Fibroblast of lung (primary cell): ENCODE measurements around the gene MPDU1. TPM values are rescaled to one million over a fixed set of nuclear protein-coding genes. Genes with fewer than 3 reads are reported as not detected.

Source experiments
- DNase-seq, 2 donors: peaks; one replicate each; pipeline versions ENCODE4 v3.0.0 to v3.0.0-alpha.2; 2010; ENCODE audit warnings: low read depth in 2 of 2
- H2AFZ ChIP-seq: 2 replicates; pipeline ENCODE4 v1.5.1; 2012; ENCODE audit warnings: low read length, control low read depth, inconsistent platforms
- H3K27ac ChIP-seq: 2 replicates; pipeline ENCODE4 v1.5.1; 2011; ENCODE audit warnings: low read length, control low read depth; ENCODE audit not compliant: insufficient read depth
- H3K27me3 ChIP-seq: 2 replicates; pipeline ENCODE4 v1.5.1; 2011; ENCODE audit warnings: mild to moderate bottlenecking, low read length; ENCODE audit not compliant: control insufficient read depth, insufficient read depth
- H3K36me3 ChIP-seq: 2 replicates; pipeline ENCODE4 v1.5.1; 2011; ENCODE audit warnings: low read length; ENCODE audit not compliant: control insufficient read depth, insufficient read depth
- H3K4me1 ChIP-seq: 2 replicates; pipeline ENCODE4 v1.5.1; 2011; ENCODE audit warnings: low read length; ENCODE audit not compliant: control insufficient read depth, insufficient read depth; ENCODE audit errors: extremely low read depth
- H3K4me2 ChIP-seq: 2 replicates; pipeline ENCODE4 v1.5.1; 2011; ENCODE audit warnings: low read length, control low read depth; ENCODE audit not compliant: insufficient read depth; ENCODE audit errors: extremely low read depth
- H3K4me3 ChIP-seq, 4 experiments: fragments of 200-600 bp in 1 of 4; sonication (generic) in 1 of 4; replicated peaks in 1 of 4; 2 replicates each; pipeline ENCODE4 v1.5.1; 2011 to 2016; ENCODE audit warnings: low read length in 4 of 4, low read depth in 3 of 4, mild to moderate bottlenecking in 3 of 4, control low read depth in 2 of 4, inconsistent platforms in 1 of 4, mixed read lengths in 1 of 4; ENCODE audit not compliant: insufficient read depth in 1 of 4; ENCODE audit errors: control extremely low read depth in 1 of 4
- H3K79me2 ChIP-seq: 2 replicates; pipeline ENCODE4 v1.5.1; 2012; ENCODE audit warnings: mild to moderate bottlenecking, low read length, inconsistent platforms; ENCODE audit not compliant: control insufficient read depth, insufficient read depth
- H3K9ac ChIP-seq: 2 replicates; pipeline ENCODE4 v1.5.1; 2011; ENCODE audit warnings: mild to moderate bottlenecking, low read length, control low read depth; ENCODE audit not compliant: insufficient read depth
- H3K9me3 ChIP-seq: 2 replicates; pipeline ENCODE4 v1.5.1; 2012; ENCODE audit warnings: low read depth, low read length; ENCODE audit not compliant: control insufficient read depth, insufficient read depth
- H4K20me1 ChIP-seq: 2 replicates; pipeline ENCODE4 v1.5.1; 2011; ENCODE audit warnings: low read length; ENCODE audit not compliant: control insufficient read depth, insufficient read depth; ENCODE audit errors: extremely low read depth
- EZH2 ChIP-seq: IDR thresholded peaks from 2 replicates; pipeline ENCODE4 v1.5.1; 2012; ENCODE audit warnings: low read length, control low read depth, mild to moderate bottlenecking; ENCODE audit errors: missing control alignments
- polyA plus RNA-seq, 2 donors: library from polyadenylated mRNA; depleted of rRNA in 1 of 2; stranded (reverse) in 1 of 2; unstranded in 1 of 2; fragments of >200 nt; gene quantifications; 2 replicates each; pipeline ENCODE4 v1.2.1, GENCODE V29; 2011 to 2012; ENCODE audit warnings: missing spikeins in 1 of 2
- total RNA-seq: library from RNA; depleted of rRNA; stranded (reverse); fragments of >200 nt; gene quantifications from 2 replicates; pipeline ENCODE4 v1.2.1, GENCODE V29; 2014
- TF ChIP-seq, protein P1 (sequence below), 2 donors: IDR thresholded peaks in 1 of 2; conservative IDR thresholded peaks in 1 of 2; 1 replicate in 1 of 2; 2 replicates in 1 of 2; pipeline ENCODE4 v1.5.1; 2011 to 2012; ENCODE audit warnings: low read length in 2 of 2, control low read depth in 1 of 2, inconsistent platforms in 1 of 2, low read depth in 1 of 2, mild to moderate bottlenecking in 1 of 2

MPDU1 gene
- total and polyA plus RNA-seq, 2 donors (not counting 1 experiment from before 2014, with no cell fraction given) = 51.9 to 107 TPM

DNA sequence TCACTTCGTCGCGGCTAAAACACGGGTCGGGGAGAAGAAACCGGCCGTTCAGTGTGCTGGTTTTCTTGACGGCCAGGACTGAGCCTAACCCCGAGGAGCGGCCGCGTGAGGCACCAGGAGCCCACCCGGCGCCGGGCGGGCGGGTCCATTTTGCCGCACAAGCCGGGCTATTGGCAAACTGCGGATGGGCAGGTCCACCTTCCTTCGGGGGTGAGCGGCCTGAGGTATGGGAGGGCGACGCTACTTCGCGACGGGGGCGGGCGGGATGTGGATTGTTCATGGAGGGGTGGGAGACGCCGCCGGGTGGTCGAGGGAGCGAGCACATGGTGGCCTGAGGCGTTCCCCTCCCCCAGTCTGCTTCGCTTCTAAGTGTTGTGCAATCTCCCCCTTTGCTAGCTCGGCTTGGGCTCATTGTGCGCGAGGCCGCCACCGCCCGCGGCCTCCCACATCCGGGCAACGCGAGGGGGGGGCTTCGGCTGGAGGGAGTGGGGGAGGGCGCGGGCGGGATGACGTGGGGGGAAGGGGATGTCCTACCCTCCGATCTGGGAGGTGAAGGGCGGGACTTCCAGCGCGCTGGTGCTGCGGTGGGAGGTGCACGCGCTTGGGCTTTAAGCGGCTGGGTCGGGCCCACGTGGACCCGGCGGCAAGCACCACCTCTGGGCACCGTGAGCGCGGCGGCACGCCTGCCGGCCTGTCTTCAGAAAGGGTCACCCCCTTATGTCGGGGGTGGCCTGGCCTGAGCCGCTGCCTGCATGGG is 10.2 kb upstream of the MPDU1 start:
- Histone ChIP-seq H3K27ac (peak overlapping the region; percentile 98), H3K9ac (peak overlapping the region; percentile 100), H3K36me3 (peaks cover 45% of the 10 kb centered on the region), H3K79me2 (peaks cover 57% of the 10 kb centered on the region), H3K27me3 (no peaks in the 10 kb centered on the region), H3K4me1 (peaks cover 25% of the 10 kb centered on the region), H2AFZ (no peak overlapping the region), H3K4me2 (peak overlapping the region; percentile 100), H4K20me1 (peaks cover 14% of the 10 kb centered on the region), H3K4me3 (peak overlapping the region; percentile 96 to 99 (median 98)), H3K9me3 (no peaks in the 10 kb centered on the region)
- peak; percentile 88 to 96 for DNase-seq
- TF ChIP-seq, protein P1, sequence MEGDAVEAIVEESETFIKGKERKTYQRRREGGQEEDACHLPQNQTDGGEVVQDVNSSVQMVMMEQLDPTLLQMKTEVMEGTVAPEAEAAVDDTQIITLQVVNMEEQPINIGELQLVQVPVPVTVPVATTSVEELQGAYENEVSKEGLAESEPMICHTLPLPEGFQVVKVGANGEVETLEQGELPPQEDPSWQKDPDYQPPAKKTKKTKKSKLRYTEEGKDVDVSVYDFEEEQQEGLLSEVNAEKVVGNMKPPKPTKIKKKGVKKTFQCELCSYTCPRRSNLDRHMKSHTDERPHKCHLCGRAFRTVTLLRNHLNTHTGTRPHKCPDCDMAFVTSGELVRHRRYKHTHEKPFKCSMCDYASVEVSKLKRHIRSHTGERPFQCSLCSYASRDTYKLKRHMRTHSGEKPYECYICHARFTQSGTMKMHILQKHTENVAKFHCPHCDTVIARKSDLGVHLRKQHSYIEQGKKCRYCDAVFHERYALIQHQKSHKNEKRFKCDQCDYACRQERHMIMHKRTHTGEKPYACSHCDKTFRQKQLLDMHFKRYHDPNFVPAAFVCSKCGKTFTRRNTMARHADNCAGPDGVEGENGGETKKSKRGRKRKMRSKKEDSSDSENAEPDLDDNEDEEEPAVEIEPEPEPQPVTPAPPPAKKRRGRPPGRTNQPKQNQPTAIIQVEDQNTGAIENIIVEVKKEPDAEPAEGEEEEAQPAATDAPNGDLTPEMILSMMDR (conservative IDR thresholded peaks at IDR 0.05 in 1 of 2, IDR thresholded peaks at IDR 0.05 in 1 of 2; ENCODE audit: low read depth in 1 of 2, low read length in 2 of 2) = no peak
- TF ChIP-seq EZH2 = no peak

DNA sequence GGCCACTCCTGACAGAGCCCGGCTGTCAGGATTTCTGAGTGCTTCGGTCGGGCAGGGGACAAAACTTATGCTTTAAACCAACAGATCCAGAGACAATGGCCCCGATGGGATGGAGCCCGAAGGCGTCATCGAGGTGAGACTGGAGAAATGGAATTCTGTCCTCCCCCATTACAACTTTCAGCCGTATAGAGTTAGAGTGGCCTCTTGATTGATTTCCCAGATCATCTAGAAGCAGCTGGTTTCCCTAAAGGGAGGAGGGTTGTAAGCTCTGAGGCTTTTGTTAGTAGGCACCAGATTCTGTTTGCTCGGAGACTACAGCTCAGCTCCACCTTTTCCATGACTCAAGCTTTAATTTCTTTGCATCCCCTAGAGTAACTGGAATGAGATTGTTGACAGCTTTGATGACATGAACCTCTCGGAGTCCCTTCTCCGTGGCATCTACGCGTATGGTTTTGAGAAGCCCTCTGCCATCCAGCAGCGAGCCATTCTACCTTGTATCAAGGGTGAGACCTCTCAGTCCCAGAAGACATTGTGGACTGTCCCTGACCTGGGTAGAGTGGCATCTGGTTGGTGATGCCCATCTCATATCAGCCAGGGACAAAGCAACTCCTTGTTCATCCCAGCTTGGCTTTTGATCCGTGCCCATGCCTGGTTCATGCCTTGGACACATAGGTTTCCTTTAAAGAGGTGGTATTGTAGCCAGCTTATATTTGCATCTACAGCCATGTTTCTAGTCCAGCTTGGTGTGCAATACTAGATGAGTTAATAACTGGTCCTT is 9.3 kb upstream of the MPDU1 start:
- peak in 1 of 2 donors; percentile 39 for DNase-seq
- Histone ChIP-seq H4K20me1 (peaks cover 14% of the 10 kb centered on the region), H3K4me2 (peak overlapping the region; percentile 100), H3K79me2 (peaks cover 57% of the 10 kb centered on the region), H3K27me3 (no peaks in the 10 kb centered on the region), H3K4me1 (peaks cover 29% of the 10 kb centered on the region), H3K9me3 (no peaks in the 10 kb centered on the region), H3K4me3 (peak overlapping the region; percentile 96 to 99 (median 98)), H3K27ac (peak overlapping the region; percentile 98), H2AFZ (no peak overlapping the region), H3K36me3 (peaks cover 47% of the 10 kb centered on the region), H3K9ac (peak overlapping the region; percentile 100)
- TF ChIP-seq, protein P1 (conservative IDR thresholded peaks at IDR 0.05 in 1 of 2, IDR thresholded peaks at IDR 0.05 in 1 of 2; ENCODE audit: low read depth in 1 of 2, low read length in 2 of 2) = no peak
- TF ChIP-seq EZH2 = no peak

DNA sequence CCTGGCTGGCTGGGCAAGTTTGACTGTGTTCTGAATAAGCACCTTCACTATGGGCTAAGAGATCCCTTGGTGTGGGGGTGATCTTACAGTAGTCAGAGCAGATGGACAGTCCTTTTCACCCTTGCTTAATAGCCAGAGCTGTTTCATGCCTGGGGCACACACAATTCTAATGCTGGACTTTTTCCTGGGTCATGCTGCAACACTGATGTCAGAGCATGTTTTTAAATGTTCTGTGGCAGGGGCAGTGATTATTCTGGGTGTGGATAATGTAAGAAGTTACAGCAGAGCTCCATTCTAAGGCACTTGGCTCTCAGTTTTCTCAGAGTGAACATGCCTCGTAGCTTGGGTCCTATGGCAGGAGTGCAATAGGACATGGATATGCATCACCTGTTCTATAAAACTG is 8.2 kb upstream of the MPDU1 start:
- Histone ChIP-seq H2AFZ (no peak overlapping the region), H3K4me2 (peak overlapping the region; percentile 100), H3K9ac (peak overlapping the region; percentile 18), H3K27me3 (no peaks in the 10 kb centered on the region), H3K79me2 (peaks cover 65% of the 10 kb centered on the region), H3K4me1 (peaks cover 37% of the 10 kb centered on the region), H4K20me1 (peaks cover 14% of the 10 kb centered on the region), H3K27ac (peak overlapping the region; percentile 98), H3K9me3 (no peaks in the 10 kb centered on the region), H3K36me3 (peaks cover 51% of the 10 kb centered on the region), H3K4me3 (peak overlapping the region; percentile 96 to 99 (median 98))
- DNase-seq = no peak
- TF ChIP-seq EZH2 = no peak
- TF ChIP-seq, protein P1 (conservative IDR thresholded peaks at IDR 0.05 in 1 of 2, IDR thresholded peaks at IDR 0.05 in 1 of 2; ENCODE audit: low read depth in 1 of 2, low read length in 2 of 2) = no peak
